ENCODE measurements around the gene CDK9.
"Not testable (repeated sequence)": the region's sequence is repeated elsewhere in the genome, so short reads cannot be mapped to it uniquely, and the experiment has no call there.

Gene CDK9

DNA sequence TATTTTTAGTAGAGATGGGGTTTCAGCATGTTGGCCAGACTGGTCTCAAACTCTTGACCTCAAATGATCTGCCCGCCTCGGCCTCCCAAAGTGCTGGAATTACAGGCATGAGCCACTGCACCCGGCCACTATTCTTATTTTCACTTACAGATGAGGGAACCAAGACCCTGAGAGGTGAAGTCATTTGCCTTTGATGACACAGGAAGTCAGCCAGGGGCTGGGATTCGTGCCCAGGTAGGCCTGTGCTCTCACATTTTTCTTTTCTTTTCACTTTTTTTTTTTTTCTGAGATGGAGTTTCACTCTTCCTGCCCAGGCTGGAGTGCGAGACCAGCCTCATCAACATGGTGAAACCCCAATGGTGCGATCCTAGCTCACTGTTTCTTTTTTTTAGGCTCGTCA is 46.4 kb downstream of the CDK9 start:
- Histone ChIP-seq H3K27ac (no peak overlapping the region), H3K36me3 (replicated peaks) (peaks cover 3% of the 10 kb centered on the region), H3K4me3 (ENCODE audit: low read depth, low read length) (no peak overlapping the region)

DNA sequence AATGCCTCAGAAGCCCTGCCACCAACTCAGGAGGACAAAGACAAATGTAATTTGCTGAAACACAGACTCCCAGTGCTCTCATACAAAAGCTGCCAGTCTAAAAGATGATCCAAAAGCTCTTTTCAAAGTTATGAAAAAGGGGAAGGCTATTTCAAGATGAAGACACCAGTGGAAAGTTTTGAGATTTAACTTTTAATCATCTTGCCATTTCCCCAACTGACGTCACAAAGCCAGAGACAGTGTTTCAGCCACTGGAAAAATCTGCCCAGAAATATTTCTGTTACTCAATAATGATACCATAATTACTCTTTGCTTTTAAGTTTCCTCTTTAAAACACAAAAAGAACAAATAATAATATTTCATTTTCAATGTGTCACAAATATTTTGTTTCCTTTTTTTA is 47.7 kb downstream of the CDK9 start:
- H3K27me3 ChIP-seq (replicated peaks), result no peaks in the 10 kb centered on the region
- in situ Hi-C loops (cut with HindIII; ENCODE audit: low pct_ligation_motif_present, low sequenced_read_pairs), result no loop called here
- no peak for DNase-seq
- no peak overlapping the region for H3K4me3 ChIP-seq (ENCODE audit: low read depth, low read length)
- H3K27ac ChIP-seq, result no peak overlapping the region
- H3K36me3 ChIP-seq (replicated peaks), result peaks cover 3% of the 10 kb centered on the region
- TF ChIP-seq, protein P1, sequence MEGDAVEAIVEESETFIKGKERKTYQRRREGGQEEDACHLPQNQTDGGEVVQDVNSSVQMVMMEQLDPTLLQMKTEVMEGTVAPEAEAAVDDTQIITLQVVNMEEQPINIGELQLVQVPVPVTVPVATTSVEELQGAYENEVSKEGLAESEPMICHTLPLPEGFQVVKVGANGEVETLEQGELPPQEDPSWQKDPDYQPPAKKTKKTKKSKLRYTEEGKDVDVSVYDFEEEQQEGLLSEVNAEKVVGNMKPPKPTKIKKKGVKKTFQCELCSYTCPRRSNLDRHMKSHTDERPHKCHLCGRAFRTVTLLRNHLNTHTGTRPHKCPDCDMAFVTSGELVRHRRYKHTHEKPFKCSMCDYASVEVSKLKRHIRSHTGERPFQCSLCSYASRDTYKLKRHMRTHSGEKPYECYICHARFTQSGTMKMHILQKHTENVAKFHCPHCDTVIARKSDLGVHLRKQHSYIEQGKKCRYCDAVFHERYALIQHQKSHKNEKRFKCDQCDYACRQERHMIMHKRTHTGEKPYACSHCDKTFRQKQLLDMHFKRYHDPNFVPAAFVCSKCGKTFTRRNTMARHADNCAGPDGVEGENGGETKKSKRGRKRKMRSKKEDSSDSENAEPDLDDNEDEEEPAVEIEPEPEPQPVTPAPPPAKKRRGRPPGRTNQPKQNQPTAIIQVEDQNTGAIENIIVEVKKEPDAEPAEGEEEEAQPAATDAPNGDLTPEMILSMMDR (IDR thresholded peaks at IDR 0.05; ENCODE audit: low read depth, low read length, missing control alignments), result no peak

More for the DNA sequence above, 46.4 kb downstream of the CDK9 start:
- TF ChIP-seq, protein P1 (IDR thresholded peaks at IDR 0.05; ENCODE audit: low read depth, low read length, missing control alignments), result no peak
- no peaks in the 10 kb centered on the region for H3K27me3 ChIP-seq (replicated peaks)
- in situ Hi-C loops (cut with HindIII; ENCODE audit: low pct_ligation_motif_present, low sequenced_read_pairs), result no loop called here
- no peak for DNase-seq

DNA sequence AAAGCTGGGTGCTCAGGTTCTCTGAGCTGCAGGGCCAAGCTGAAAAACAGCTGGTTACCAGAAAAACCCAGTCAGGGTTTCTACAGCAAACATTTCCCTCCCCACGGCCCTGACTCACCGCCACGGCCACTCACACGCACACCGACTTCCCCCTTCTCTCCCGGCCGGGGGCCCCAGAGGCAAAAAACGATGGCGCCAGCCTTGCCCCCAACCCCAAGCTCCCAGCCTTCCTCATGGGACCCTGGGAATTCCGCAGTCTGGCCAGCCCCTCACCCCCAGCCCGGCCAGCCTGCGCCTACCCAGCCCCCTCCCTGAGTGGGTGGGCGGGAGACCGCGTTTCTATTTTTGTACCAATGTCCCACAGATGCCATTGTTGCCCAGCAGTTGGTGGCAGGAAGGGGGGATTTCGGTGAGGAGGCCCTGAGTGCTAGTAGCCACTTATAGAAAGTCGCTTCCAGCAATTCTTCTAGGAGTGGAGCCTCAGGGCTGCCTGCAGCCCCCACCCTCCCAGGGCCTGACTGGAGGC is 50.2 kb downstream of the CDK9 start:
- no peak overlapping the region for H3K4me3 ChIP-seq (ENCODE audit: low read depth, low read length)
- DNase-seq, result peak; percentile 82
- TF ChIP-seq, protein P1 (IDR thresholded peaks at IDR 0.05; ENCODE audit: low read depth, low read length, missing control alignments), result no peak
- in situ Hi-C loops (cut with HindIII; ENCODE audit: low pct_ligation_motif_present, low sequenced_read_pairs), result no loop called here
- H3K27me3 ChIP-seq (replicated peaks), result no peaks in the 10 kb centered on the region
- peaks cover 3% of the 10 kb centered on the region for H3K36me3 ChIP-seq (replicated peaks)
- H3K27ac ChIP-seq, result peak overlapping the region; percentile 92

- H3K27me3 ChIP-seq (replicated peaks); H3K36me3 ChIP-seq (replicated peaks); H3K4me3 ChIP-seq (ENCODE audit: low read depth, low read length); DNase-seq; in situ Hi-C loops (cut with HindIII; ENCODE audit: low pct_ligation_motif_present, low sequenced_read_pairs): not testable (repeated sequence)
- peak overlapping the region; percentile 92 for H3K27ac ChIP-seq
Observed at GRCh38 chr9:127836561-127836960, 50.7 kb downstream of the CDK9 start.

DNA sequence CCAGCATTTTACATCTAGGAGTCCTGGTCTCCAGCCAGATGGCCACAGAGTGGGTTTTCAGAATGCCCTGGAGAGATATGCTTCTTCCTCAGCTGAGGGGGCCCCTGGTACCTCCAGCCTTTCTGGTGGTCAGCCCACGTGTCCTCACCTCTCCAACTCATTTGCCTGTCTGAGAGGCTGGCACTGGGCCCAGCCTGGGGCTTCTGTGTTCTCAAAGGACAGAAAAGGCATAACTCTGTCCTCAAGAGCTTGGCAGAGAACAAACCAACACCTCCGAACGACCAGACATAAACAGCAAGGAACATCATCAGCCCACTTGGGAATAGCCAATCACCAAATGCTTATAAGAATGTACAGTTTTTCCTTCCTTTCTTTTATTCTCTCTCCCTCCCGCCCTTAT is 51.5 kb downstream of the CDK9 start:
- Histone ChIP-seq H3K27me3 (replicated peaks) (no peaks in the 10 kb centered on the region), H3K36me3 (replicated peaks) (peaks cover 9% of the 10 kb centered on the region), H3K4me3 (ENCODE audit: low read depth, low read length) (no peak overlapping the region), H3K27ac (peak overlapping the region; percentile 92)
- in situ Hi-C loops (cut with HindIII; ENCODE audit: low pct_ligation_motif_present, low sequenced_read_pairs), result no loop called here
- TF ChIP-seq, protein P1 (IDR thresholded peaks at IDR 0.05; ENCODE audit: low read depth, low read length, missing control alignments), result no peak
- no peak for DNase-seq

DNA sequence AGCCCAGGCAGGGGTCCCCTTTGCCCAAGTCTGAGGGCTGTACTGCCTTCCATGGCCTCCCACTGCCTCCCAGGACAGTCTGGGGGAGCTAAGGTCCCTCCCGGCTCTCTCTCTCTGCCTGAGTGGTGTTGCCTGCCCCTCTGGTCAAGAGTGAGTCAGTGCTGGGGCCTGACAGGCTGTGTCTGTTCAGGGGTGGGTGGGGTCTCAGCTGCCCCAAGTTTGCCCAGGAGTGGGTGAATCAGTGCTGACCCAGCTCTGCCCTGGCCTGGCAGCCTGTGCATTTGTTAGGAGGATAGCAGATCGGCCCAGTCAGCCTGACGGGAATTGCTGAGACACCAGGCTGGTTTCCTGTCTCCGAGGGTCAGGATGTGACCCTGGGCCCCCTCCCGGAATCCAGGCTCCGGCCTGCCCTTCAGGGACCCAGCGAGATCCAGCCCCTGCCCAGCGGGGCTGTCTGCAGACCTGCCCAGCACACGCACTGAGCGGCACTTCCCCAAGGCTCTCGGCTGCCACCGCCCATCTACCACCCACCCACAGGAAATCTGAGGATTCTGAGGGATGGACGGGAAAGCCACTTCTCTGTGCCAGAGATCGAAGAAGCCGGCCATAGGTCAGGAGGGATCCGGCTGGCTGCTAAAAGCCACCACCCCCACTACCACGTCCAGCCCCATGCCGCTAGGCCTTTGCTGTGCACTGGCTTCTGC is 52.7 kb downstream of the CDK9 start:
- Histone ChIP-seq H3K27ac (peak overlapping the region; percentile 92), H3K27me3 (replicated peaks) (no peaks in the 10 kb centered on the region), H3K36me3 (replicated peaks) (peaks cover 9% of the 10 kb centered on the region), H3K4me3 (ENCODE audit: low read depth, low read length) (peak overlapping the region; percentile 22)
- DNase-seq, result peak; percentile 82
- in situ Hi-C loops (cut with HindIII; ENCODE audit: low pct_ligation_motif_present, low sequenced_read_pairs), result no loop called here
- TF ChIP-seq, protein P1 (IDR thresholded peaks at IDR 0.05; ENCODE audit: low read depth, low read length, missing control alignments), result no peak
